HFF-Myc (cell line): ENCODE data around the gene GALNT9.

Experiments
- DNase-seq: peaks from one replicate; pipeline ENCODE4 v3.0.0-alpha.2; 2011; ENCODE audit warnings: low read depth; ENCODE audit errors: extremely low read depth
- H3K4me3 ChIP-seq: replicated peaks from 2 replicates; pipeline ENCODE4 v1.5.1; 2011; ENCODE audit warnings: low read depth, mild to moderate bottlenecking, control low read depth, low read length
- TF ChIP-seq, protein P1 (sequence below): IDR thresholded peaks from 2 replicates; pipeline ENCODE4 v1.5.1; 2012; ENCODE audit warnings: mild to moderate bottlenecking, low read depth, low read length, control low read depth; ENCODE audit errors: missing control alignments

GALNT9 gene

DNA sequence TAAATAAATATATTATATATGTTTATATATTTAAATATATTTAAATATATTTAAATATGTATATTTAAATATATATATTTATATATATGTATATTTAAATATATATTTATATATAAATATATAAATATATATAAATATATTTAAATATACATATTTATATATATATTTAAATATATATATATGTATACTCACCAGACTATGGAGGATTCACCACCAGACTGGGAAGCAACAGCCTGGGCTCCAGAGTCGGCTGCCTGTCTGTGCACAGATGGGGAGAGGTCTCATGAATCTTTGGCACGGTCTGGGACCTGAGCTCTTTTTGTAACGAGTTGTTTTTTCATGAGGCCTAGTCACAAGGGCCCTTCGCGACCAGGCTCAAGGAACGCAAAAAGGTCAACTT lies 163.8 kb downstream of the GALNT9 start:
- no peak overlapping the region for H3K4me3 ChIP-seq
- TF ChIP-seq, protein P1, sequence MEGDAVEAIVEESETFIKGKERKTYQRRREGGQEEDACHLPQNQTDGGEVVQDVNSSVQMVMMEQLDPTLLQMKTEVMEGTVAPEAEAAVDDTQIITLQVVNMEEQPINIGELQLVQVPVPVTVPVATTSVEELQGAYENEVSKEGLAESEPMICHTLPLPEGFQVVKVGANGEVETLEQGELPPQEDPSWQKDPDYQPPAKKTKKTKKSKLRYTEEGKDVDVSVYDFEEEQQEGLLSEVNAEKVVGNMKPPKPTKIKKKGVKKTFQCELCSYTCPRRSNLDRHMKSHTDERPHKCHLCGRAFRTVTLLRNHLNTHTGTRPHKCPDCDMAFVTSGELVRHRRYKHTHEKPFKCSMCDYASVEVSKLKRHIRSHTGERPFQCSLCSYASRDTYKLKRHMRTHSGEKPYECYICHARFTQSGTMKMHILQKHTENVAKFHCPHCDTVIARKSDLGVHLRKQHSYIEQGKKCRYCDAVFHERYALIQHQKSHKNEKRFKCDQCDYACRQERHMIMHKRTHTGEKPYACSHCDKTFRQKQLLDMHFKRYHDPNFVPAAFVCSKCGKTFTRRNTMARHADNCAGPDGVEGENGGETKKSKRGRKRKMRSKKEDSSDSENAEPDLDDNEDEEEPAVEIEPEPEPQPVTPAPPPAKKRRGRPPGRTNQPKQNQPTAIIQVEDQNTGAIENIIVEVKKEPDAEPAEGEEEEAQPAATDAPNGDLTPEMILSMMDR = no peak
- DNase-seq = no peak

DNA sequence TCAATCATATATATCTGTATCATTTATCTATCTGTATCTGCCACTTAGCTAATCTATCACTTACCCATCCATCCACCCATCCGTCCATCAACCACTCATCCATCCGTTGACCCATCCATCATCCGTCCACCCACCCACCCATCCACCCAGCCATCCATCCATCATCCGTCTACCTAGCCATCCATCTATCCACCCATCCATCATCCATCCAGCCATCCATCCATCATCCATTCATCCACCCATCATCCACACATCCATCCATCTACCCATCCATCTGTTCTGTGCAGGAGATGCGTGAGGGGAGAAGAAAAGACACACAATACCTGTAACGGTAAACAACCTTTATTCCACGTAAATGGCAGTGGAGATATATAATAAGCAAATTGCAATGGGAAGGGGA lies 165.0 kb downstream of the GALNT9 start:
- TF ChIP-seq, protein P1 = no peak
- H3K4me3 ChIP-seq = no peak overlapping the region
- no peak for DNase-seq

DNA sequence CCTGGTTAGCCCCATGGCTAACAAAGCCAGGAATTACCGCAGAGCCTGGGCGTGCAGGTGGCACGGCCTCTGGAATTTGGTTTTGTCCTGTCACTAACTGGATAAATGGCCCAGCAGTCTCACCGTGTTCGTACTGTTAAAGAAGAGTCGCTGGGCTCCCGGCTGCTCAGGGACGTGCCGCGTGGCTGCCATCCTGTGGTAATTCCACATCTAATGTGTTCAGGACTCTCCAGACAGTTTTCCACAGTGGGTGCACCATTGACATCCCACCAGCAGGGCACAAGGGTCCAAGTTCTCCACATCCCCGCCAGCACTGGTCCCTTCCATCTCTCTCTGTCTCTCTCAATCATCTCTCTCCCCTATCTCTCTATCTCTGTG lies 165.5 kb downstream of the GALNT9 start:
- DNase-seq = no peak
- no peak overlapping the region for H3K4me3 ChIP-seq
- TF ChIP-seq, protein P1 = no peak

DNA sequence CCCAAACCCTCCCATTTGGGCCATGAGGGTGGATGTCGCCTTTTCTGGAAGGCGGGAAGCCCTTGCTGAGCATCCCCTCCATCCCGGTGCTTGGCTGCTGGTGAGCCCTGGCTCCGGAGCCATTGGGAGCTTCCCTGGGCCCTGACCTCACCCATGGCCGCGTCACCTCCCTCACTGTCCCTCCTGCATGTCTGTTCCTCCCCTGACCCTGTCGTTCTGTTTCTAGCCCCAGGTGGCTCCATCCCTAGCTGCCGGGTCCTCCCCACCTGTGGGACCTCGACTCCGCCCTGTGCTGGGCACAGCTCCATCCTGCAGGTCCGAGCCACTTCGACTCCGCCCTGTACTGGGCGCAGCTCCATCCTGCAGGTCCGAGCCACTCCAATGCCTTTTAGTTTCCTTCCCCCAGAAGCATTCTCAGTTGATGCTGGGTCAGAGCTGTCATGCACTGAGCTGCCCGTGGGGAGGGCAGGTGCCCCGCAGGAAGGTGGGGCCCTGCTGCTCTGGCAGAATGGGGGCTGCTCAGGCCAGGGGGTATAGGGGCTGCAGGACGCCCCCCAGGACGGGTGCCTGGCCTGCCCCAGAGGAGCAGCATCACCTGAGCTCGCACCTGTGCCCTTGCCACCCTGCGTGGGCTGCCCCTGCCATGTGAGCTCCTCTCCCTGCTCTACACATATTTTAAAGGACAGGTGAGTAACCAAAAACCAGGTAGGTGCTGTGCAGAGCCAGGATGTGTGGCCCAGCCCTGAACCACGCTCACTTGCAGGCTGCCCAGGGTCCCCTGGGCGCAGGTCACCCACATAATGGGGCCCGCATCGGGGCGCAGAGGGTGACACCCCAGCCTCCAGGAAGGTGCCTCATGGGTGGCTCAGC lies 166.1 kb downstream of the GALNT9 start:
- TF ChIP-seq, protein P1 = no peak
- no peak overlapping the region for H3K4me3 ChIP-seq
- no peak for DNase-seq

DNA sequence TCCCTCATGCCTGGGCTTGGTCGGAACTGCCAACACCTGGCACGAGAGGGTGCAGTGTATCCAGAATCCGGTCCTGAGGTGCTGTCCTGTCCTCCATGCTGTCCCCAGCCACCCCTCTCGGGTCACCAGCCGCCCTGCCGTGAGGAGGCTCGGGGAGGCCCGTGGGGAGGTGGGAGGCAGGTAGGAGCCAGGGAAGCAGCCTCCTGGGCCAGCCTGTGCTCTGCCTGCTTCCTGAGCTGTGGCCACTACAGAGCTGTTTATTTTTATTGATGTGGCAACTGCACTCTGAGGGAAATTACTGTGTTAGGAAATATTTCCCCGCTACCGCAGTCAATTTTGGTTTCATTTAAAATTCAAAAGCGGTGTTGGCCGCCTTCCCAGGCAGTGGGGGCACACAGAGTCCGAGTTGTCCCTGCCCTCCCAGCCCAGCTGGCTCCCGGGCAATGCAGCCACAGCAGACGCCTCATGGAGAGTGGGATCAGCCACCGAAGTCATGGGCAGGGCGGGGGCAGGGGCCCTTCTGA lies 166.8 kb downstream of the GALNT9 start:
- no peak overlapping the region for H3K4me3 ChIP-seq
- TF ChIP-seq, protein P1 = no peak
- DNase-seq = no peak

DNA sequence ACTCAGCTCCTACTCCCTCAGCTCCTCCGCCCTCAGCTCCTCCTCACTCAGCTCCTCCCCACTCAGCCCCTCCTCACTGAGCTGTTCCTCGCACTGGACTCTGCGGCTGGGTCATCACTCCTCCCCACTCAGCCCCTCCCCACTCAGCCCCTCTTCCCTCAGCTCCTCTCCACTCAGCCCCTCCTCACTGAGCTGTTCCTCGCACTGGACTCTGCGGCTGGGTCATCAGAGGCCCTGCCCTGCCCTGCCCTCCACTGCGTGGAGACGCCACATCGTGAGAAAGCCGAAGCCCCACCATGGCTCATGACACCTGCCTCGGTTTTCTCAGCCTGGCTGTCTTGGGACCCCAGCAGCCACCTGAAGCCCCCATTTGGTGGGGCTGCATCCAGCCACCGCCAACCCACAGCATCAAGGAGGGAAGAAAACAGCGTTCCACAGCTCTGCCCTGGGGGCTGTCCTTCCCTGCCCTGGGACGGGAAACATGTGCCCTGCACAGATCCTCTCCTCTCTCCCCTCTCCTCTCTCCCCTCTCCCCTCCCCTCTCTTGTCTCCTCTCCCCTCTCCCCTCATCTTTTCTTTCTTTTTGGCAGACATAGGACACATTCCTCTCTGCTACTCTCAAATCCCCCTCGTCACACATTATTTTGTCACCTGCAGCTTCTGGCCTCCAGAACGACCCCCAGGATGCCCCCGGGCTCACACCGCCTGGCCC lies 167.4 kb downstream of the GALNT9 start:
- TF ChIP-seq, protein P1 = no peak
- DNase-seq = no peak
- H3K4me3 ChIP-seq = no peak overlapping the region
